ENCODE measurements around the gene EMP2.

Gene EMP2

DNA sequence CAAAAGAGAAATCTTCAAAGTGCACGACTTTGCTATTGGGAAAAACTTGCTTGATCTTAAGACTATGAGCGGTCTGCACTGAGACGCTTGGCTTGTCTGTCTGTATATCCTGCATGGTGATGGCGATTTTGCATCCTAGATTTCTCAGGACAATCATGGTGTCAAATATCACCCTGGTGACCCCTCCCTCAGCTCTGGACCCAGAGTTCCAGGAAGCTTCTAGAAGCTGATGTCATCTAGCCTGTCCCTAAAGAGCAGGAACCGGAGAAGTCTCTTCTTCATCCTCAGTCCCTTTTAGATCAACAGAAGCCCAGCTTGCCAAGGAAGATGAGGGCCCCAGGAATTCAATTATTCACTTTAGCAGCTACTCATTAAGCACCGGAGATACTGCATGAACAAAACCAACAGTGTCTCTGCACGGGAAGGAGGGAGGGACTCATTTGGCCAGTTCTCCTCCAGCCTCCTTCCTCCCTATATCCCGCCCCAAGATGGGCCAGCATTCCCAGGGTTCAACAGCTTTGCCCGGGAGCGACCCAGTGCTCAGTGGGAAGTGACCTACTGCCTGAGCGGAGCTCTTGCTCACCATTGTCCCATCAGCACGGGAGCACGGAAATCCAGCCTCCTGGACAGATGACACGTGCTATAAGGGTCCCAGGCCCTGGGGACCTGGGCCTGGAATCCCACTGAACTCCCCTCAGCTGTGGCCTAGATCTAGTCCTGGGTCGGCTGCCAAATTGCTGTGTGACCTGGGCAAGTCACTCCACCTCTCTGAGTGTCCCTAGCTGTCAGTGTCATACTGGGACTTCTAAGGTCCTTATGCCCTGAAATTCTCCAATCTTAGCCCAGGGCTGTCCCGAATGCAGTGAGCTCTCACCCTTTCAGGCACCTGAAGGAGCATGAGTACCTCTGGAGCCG lies 3.8 kb downstream of the EMP2 start:
- H3K27ac ChIP-seq (ENCODE audit: extremely low read depth, low read depth, low read length), result no peak overlapping the region
- no peak overlapping the region for H3K4me3 ChIP-seq (ENCODE audit: low read depth, low read length)
- H3K9me3 ChIP-seq (ENCODE audit: control insufficient read depth, insufficient read depth, low read depth, low read length), result no peaks in the 10 kb centered on the region
- H3K36me3 ChIP-seq (ENCODE audit: control insufficient read depth in 2 of 2, insufficient read depth in 1 of 2, low read length in 2 of 2), result peaks cover 0 to under 1% of the 10 kb centered on the region in 2 experiments; a peak in 1 of 3 replicates
- POLR2A ChIA-PET, result interaction anchor here (1.0 kb wide), 1 partner anchor 11 kb away, joined by 3 read pairs; no protein-coding TSS in a partner anchor
- CTCF ChIA-PET, result no interaction called here
- peaks cover 5% of the 10 kb centered on the region; the same call in 1 of the 2 replicates for H3K4me1 ChIP-seq (ENCODE audit: control insufficient read depth, insufficient read depth, low read length)
- TF ChIP-seq ZNF768 (tag by site-specific recombination; IDR thresholded peaks at IDR 0.05), result peak; percentile 78; the same call in 1 of the 2 replicates
- TF ChIP-seq, protein P1, sequence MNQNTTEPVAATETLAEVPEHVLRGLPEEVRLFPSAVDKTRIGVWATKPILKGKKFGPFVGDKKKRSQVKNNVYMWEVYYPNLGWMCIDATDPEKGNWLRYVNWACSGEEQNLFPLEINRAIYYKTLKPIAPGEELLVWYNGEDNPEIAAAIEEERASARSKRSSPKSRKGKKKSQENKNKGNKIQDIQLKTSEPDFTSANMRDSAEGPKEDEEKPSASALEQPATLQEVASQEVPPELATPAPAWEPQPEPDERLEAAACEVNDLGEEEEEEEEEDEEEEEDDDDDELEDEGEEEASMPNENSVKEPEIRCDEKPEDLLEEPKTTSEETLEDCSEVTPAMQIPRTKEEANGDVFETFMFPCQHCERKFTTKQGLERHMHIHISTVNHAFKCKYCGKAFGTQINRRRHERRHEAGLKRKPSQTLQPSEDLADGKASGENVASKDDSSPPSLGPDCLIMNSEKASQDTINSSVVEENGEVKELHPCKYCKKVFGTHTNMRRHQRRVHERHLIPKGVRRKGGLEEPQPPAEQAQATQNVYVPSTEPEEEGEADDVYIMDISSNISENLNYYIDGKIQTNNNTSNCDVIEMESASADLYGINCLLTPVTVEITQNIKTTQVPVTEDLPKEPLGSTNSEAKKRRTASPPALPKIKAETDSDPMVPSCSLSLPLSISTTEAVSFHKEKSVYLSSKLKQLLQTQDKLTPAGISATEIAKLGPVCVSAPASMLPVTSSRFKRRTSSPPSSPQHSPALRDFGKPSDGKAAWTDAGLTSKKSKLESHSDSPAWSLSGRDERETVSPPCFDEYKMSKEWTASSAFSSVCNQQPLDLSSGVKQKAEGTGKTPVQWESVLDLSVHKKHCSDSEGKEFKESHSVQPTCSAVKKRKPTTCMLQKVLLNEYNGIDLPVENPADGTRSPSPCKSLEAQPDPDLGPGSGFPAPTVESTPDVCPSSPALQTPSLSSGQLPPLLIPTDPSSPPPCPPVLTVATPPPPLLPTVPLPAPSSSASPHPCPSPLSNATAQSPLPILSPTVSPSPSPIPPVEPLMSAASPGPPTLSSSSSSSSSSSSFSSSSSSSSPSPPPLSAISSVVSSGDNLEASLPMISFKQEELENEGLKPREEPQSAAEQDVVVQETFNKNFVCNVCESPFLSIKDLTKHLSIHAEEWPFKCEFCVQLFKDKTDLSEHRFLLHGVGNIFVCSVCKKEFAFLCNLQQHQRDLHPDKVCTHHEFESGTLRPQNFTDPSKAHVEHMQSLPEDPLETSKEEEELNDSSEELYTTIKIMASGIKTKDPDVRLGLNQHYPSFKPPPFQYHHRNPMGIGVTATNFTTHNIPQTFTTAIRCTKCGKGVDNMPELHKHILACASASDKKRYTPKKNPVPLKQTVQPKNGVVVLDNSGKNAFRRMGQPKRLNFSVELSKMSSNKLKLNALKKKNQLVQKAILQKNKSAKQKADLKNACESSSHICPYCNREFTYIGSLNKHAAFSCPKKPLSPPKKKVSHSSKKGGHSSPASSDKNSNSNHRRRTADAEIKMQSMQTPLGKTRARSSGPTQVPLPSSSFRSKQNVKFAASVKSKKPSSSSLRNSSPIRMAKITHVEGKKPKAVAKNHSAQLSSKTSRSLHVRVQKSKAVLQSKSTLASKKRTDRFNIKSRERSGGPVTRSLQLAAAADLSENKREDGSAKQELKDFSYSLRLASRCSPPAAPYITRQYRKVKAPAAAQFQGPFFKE (tag by site-specific recombination; IDR thresholded peaks at IDR 0.05; ENCODE audit: borderline replicate concordance), result no peak

DNA sequence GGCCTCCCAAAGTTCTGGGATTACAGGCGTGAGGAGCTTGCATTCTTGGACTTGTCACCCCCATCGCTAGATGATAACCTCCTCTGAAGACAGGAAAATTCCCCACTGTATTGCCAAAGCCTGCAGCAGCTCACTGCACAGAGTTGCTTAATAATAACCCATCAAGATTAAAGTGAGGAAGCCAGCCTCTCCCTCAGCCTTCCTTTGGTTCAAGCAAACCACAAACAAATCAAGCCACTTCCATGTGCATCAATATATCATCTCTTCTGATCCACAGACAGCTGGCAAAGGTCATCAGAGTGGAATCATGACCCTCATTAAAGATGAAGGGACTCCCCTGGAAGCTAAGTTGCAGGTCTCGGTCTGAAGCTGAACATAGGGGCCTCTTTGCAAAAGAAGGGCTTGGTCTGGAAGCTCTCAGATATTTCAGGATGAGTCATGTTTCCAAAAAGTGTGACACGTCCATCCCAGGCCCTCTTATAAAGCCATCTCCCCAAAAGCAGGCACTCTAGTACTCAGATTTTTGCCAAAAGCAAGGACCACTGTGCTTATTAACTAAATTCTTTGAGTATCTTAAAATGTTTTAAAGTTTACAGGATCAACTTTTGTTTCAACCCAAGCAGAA lies 4.8 kb downstream of the EMP2 start:
- ChIA-PET CTCF (no interaction called here), POLR2A (interaction anchor here (0.6 kb wide), 1 partner anchor 303 kb away, joined by 3 read pairs; no protein-coding TSS in a partner anchor)
- H3K9me3 ChIP-seq (ENCODE audit: control insufficient read depth, insufficient read depth, low read depth, low read length), result no peaks in the 10 kb centered on the region
- H3K36me3 ChIP-seq (ENCODE audit: control insufficient read depth in 2 of 2, insufficient read depth in 1 of 2, low read length in 2 of 2), result peaks cover 0 to 3% of the 10 kb centered on the region in 2 experiments; a peak in 2 of 3 replicates
- H3K4me1 ChIP-seq (ENCODE audit: control insufficient read depth, insufficient read depth, low read length), result peaks cover 5% of the 10 kb centered on the region; the same call in 1 of the 2 replicates
- no peak overlapping the region for H3K4me3 ChIP-seq (ENCODE audit: low read depth, low read length)
- no peak overlapping the region for H3K27ac ChIP-seq (ENCODE audit: extremely low read depth, low read depth, low read length)
- TF ChIP-seq ZNF341 (tag by site-specific recombination; IDR thresholded peaks at IDR 0.05; ENCODE audit: low read depth) (no peak), ZNF132 (tag by site-specific recombination; IDR thresholded peaks at IDR 0.05; ENCODE audit: borderline replicate concordance) (no peak), ZNF121 (tag by site-specific recombination; IDR thresholded peaks at IDR 0.05) (no peak), SETDB1 (IDR thresholded peaks at IDR 0.05; ENCODE audit: insufficient read length, low read length) (no peak), ZNF747 (tag by site-specific recombination; IDR thresholded peaks at IDR 0.05) (no peak), FEZF1 (tag by site-specific recombination; IDR thresholded peaks at IDR 0.05) (no peak), ZNF777 (tag by site-specific recombination; IDR thresholded peaks at IDR 0.05; ENCODE audit: borderline replicate concordance) (no peak), ZNF138 (tag by site-specific recombination; IDR thresholded peaks at IDR 0.05; ENCODE audit: borderline replicate concordance) (no peak)
- TF ChIP-seq, protein P2, sequence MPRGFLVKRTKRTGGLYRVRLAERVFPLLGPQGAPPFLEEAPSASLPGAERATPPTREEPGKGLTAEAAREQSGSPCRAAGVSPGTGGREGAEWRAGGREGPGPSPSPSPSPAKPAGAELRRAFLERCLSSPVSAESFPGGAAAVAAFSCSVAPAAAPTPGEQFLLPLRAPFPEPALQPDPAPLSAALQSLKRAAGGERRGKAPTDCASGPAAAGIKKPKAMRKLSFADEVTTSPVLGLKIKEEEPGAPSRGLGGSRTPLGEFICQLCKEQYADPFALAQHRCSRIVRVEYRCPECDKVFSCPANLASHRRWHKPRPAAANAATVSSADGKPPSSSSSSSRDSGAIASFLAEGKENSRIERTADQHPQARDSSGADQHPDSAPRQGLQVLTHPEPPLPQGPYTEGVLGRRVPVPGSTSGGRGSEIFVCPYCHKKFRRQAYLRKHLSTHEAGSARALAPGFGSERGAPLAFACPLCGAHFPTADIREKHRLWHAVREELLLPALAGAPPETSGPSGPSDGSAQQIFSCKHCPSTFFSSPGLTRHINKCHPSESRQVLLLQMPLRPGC (tag by site-specific recombination; IDR thresholded peaks at IDR 0.05), result no peak
- TF ChIP-seq, protein P3, sequence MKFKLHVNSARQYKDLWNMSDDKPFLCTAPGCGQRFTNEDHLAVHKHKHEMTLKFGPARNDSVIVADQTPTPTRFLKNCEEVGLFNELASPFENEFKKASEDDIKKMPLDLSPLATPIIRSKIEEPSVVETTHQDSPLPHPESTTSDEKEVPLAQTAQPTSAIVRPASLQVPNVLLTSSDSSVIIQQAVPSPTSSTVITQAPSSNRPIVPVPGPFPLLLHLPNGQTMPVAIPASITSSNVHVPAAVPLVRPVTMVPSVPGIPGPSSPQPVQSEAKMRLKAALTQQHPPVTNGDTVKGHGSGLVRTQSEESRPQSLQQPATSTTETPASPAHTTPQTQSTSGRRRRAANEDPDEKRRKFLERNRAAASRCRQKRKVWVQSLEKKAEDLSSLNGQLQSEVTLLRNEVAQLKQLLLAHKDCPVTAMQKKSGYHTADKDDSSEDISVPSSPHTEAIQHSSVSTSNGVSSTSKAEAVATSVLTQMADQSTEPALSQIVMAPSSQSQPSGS (tag by site-specific recombination; IDR thresholded peaks at IDR 0.05; ENCODE audit: low read depth), result no peak
- TF ChIP-seq, protein P4, sequence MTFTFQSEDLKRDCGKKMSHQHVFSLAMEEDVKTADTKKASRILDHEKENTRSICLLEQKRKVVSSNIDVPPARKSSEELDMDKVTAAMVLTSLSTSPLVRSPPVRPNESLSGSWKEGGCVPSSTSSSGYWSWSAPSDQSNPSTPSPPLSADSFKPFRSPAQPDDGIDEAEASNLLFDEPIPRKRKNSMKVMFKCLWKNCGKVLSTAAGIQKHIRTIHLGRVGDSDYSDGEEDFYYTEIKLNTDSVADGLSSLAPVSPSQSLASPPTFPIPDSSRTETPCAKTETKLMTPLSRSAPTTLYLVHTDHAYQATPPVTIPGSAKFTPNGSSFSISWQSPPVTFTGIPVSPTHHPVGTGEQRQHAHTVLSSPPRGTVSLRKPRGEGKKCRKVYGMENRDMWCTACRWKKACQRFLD (tag by site-specific recombination; IDR thresholded peaks at IDR 0.05), result no peak
- TF ChIP-seq, protein P1 (tag by site-specific recombination; IDR thresholded peaks at IDR 0.05; ENCODE audit: borderline replicate concordance), result no peak
